ENCODE data around the gene PLXDC2.

Gene PLXDC2

DNA sequence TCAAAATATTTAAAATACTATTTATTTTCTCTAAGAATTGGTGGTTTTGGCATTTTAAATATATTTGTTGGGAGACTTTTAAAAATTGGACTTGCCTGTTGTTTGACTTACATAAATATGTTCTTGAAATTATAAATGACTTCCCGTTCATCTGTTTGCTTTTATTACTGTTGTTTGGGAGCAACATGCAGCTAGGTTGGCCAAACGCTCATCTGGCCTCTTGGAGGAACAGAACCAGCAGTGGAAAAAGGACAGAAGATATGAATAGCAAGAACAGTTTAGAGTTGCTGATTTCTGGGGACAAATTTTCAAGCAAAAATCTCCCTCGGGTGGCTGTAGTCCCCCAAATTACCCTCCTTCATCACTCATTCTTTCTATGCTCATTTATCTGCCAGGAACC lies 41.6 kb downstream of the PLXDC2 start:
- DNase-seq (ENCODE audit: low spot score), result no peak

DNA sequence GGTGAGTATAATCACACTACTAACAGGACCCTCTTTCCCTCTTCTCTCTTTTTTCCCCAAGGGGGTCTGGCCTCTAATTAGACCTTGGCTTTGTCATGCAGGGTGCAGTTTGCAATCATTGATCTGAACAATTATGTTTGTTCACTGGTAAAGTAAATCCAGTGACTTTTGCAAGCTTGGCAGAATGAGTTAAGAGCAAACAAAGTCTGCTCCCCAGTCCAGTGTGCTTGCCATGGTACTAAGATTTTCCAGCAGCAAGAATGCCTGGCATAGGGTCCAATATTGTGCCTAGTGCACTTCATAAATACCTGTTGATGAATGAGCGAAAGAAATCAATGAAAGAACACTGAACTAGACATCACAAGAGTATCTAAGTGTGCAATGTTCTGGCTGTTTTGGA lies 43.9 kb downstream of the PLXDC2 start:
- no peak for DNase-seq (ENCODE audit: low spot score)

DNA sequence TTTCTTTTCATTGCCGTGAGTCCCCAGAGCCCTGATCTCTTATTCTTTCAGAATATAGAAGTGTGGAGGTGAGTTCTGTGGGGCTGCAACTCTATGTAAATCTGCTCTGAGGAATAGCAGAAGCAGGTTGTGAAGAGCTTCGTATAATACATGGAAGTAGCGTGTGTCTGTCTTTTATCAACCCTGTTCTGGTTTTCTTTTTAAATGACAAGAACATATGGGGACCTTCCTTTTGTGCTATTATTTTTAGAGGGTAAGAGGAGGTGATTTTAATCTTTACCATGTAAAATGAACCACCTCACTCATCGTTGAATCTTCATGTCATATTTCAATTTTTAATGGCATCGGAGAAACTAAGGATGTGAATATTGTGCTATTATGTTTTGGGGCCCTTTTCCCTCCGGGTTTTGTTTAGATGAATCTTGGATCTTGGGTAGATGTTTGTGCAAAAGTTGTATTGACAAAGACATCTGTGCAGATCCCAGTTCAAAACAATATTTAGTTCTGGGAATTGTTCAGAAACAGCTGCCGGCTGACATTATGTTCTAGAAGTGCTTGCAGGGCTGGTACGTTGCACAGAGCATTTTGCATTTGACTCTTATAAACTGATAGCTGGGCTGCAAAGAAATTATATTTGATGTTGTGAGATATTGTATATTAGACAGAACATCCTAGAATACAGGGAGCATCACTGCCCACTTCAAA lies 46.7 kb downstream of the PLXDC2 start:
- DNase-seq (ENCODE audit: low spot score), result no peak

DNA sequence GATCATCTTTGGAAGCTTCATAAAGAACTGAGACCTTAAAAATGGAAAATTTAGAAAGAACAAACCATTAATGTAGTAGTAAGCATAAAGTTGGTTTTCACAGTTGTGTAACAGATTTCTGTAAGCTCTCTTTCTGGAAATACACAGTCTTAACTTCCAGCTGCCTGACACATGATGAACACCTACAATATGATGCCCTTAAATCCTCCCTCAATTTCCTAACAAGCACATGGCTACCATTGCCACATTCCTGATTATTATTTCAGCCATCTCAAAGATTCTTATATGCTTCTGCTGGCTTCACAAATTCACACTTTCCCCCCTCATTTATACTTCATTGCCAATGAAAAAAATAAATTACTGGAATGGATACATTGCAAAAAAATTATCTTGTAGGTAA lies 49.4 kb downstream of the PLXDC2 start:
- DNase-seq (ENCODE audit: low spot score), result no peak

DNA sequence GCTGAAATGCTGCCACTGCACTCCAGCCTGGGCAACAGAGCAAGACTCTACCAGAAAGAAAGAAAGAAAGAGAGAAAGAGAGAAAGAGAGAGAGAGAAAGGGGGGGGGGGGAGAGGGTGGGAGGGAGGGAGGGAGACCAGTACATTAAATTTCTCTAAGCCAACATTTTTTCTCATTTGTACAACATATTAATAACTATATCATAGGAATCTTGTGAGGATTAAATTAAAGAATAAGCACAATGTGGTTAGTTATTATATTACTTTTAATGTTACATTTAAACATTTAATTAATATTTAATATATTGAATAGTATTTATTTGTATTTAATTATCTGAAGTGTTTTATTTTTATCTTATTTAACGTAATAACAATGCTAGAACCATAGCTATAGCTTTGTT lies 53.1 kb downstream of the PLXDC2 start:
- DNase-seq (ENCODE audit: low spot score), result no peak

DNA sequence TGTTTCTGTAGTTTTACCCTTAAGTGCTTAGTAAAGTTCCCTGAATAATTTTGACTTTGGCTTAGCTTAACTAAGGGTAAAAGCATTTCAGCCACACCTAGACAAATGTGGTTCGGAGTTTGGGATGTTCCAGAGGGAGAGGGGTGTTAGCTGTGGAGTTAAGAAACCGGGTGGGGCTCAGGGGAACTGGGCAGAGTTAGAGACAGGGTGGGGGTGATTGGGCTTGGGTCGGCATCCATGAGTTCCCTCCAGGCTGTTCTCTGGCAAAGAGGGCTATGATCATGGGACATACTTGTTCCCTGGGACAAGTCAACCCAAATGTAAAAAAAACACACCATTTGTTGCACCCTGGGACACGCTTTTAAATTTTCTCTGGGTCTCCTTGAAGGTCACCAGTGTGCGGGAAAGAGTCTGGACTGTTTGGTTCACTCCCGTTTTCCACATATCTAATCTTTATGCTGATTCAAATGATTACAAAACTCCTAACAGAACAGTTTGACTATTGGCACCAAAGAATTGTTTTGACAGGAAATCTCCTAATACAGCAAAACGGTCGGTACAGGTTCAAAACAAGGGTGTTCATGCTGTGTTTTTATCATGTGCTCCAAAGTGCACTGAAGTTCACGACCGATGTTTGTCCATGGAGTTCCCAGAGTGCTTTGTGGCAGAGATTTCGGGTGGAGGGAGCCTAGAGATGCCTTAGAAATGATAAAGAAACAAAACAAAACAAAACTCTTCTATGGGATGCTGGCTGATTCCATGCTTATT lies 56.5 kb downstream of the PLXDC2 start:
- no peak for DNase-seq (ENCODE audit: low spot score)

DNA sequence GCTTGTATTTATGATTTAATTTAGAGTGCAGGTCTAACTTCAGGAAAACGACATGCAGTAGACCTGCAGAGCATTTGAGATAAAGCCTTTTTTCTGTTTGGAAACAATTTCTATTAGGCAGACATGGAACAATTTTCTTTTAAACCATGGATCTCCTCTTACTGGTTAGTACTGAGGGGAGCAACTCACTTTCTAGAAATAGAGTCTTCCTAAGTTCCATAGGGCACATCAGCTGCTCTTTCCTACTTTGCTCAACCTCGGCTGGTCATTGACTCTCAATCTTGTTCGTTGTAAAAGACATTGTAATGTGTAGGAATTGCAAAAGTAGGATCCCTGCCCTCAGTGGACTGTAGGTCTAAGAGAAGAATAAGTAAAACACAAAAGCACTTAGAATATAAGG lies 58.0 kb downstream of the PLXDC2 start:
- no peak for DNase-seq (ENCODE audit: low spot score)

DNA sequence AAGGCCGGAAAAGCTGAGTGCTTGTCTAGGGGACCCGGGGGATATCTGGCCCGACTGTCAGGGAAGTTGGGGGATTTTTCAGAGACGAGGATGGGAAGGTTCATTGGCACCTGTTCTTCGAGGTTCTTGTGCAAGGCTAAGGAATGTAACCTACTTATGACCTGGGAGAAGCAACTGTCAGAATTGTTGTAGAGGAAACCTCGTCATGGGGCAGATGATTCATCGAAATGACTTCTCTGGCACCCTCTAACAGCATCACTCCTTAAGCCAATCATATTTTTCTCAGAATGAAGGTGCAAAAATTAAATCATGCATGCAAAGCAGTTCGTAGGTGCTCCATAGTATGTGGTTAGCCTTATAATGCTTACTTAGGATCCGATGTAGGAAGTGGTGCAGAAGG lies 58.6 kb downstream of the PLXDC2 start:
- DNase-seq (ENCODE audit: low spot score), result no peak

DNA sequence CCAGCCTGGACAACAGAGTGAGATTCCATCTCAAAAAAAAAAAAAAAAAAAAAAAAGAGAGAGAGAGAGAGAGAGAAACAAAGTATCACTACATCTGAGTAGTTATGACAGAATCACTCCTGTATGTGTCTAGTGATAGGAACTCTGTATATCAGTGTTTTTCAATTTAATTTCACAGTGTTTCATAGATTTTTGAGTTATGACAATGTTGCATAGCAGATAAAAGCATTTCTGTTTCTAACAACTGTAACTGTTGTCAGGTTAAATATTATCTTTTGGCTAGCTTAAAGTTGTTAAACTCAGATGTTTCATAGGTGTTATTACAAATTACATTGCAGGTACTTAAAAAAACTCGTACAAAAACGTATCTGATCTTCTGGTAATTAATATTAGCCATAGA lies 60.3 kb downstream of the PLXDC2 start:
- no peak for DNase-seq (ENCODE audit: low spot score)

DNA sequence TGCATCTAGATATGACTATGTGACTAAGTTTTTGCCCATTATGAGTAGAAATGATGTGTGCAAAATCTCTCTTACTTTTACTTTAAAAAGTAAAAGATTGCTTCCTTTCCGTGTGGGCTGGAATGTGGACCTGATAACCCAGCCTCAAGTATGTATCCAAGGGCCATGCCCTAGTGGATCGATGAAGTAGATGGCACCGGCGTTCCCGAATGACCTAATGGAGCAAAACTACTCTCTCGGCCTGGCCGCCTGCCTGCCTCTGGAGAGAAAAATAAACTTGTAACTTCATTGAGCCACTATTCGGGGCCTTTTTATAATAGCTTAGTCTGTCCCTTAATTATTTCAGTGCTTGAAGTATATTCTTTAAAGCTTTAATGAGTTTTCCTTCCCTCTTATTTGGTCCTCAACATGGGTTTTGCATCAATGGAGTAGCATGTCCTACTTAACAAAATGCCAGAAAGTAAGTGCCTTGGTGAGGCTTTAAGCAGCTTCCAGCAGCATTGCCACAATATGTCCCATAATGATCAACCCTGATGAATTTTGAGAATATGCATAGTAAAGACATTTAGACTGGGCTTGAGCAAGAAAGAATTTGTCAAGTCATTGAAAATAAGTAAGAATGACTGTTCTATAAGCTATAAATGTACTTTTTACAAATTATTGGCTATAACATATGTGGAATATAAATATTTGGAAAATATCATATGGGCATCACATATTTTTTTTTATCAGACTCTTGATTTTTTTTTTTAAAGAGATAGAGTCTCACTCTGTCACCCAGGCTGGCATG lies 61.4 kb downstream of the PLXDC2 start:
- DNase-seq (ENCODE audit: low spot score), result no peak

DNA sequence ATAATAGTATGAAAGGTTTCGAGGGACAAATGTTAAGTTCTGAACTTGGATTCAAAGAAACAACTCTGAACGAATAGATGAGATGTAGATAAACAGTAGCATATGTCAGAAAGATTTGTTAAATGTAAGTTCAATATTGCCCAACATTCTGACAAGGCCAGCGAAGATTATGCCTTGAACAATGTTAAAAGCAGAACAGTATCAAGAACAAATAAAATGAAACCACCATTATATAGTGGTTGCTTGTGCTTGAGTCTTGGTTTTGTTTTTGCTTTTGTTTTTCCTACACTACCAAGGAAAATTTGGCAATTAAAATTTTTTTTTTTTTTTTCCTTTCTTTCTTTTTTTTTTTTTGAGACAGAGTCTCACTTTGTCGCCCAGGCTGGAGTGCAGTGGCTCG lies 66.4 kb downstream of the PLXDC2 start:
- DNase-seq (ENCODE audit: low spot score), result no peak

DNA sequence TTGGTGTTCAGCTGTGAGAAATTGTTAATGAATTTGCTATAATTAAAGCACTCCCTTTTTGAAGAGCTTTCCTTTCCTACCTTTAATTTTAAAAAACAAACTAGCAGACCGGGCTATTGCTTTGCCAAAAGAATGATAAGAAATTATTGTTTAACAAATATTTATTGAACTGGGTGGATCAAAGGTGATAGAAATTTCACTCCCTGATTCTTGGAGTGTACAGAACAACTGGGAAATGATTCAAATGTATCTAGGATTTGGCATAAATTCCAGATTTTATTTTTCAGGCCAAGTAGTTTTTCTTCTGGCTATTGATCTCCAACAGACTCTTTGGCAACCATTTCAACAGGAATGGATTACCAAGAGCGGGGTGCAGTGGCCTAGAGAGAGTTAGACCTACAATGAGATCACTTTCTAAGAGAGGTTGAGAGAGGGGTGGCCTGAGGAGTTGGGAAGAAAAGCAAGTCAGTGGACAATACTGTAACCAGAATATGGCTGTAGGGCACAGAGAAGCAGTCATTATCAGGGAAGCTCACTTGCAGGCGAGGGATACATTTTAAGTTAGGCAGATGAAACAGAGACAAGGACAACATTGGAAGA lies 71.9 kb downstream of the PLXDC2 start:
- DNase-seq (ENCODE audit: low spot score), result no peak

DNA sequence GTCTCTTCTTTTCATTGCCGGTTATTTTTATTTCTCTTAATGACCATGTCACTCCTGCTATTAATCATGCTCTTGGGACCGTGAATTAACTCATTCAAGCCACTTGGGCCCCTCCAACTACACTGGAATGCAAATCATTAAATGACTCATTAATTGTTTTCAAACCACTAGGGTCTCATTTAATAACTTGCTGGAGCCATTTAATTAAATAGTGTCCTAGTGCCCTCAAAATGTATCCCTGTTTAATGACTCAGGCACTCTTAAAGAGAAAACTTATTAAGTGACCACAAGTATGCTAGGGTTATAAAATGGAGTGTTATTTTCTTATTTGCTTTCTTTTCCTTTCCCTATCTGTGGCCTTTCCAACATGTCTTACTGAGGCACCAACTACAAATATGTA lies 73.0 kb downstream of the PLXDC2 start:
- DNase-seq (ENCODE audit: low spot score), result no peak

DNA sequence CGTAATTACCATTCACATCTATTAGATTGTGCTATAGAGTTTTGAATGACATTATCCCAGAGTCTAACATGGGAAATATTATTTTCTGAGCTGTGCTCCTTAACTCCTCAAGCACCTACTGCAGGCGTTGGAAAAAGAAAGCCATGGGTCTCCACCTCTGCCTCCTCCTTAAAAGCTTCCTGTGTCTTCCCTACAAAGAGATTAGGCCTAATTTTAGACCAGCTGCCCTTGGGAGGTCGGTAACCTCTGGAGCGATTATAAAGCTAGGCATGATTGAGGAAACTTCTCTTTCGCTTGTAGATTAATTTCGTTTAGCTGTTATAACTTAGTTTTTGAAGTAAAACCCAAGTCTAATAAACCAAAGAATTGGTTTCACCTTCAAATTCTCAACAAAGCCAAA lies 75.2 kb downstream of the PLXDC2 start:
- no peak for DNase-seq (ENCODE audit: low spot score)

DNA sequence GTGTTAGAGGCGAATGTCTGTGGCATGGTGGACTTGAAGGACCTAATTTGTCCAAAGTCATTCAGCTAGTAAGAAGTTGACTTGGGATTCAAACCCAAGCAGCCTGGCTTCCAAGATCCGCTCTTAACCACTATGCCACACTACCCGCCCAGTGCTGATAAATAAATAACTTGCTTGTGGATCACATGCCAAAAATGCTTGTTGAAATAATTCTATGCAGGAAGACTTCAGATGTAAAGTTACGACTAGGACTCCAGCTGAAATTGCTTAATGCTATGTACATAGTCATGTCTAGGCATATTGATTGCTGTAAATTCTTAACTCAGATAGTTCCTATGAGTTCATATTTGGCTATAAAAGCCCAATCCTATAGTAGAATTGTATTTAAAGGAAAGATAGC lies 76.0 kb downstream of the PLXDC2 start:
- DNase-seq (ENCODE audit: low spot score), result no peak

DNA sequence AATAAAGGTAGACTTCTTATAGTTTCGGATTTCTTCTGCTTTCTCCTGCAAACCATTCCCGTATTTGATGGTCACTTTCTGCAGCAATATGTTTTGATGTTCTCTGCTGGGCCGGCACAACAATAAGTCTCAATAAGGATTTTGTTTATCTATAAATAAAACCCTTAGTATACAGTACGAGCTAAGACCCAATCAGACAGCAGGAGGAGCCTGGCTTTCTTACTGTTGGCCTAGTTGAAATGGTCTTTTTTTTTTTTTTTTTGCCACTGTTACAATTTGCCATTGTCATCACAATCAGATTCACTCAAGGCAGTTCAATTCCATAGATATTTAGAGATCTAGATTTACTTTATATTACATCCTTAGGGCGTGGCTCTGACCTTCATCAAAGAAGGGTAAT lies 76.4 kb downstream of the PLXDC2 start:
- no peak for DNase-seq (ENCODE audit: low spot score)

DNA sequence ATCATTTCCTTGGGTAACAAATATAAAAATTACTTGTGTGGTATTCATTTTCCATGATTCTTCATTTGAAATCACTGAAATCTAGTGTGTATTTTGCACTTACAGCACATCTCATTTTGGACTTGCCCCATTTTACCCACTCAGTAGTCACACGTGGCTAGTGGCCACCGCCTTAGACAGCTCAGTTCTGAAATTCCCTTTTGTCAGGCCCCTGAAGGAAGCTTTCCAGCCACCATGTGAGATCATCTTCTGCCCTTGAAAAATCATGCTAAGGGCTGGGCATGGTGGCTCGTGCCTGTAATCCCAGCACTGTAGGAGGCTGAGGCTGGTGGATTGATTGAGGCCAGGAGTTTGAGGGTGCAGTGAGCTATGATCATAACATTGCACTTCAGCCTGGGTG lies 79.3 kb downstream of the PLXDC2 start:
- DNase-seq (ENCODE audit: low spot score), result no peak

DNA sequence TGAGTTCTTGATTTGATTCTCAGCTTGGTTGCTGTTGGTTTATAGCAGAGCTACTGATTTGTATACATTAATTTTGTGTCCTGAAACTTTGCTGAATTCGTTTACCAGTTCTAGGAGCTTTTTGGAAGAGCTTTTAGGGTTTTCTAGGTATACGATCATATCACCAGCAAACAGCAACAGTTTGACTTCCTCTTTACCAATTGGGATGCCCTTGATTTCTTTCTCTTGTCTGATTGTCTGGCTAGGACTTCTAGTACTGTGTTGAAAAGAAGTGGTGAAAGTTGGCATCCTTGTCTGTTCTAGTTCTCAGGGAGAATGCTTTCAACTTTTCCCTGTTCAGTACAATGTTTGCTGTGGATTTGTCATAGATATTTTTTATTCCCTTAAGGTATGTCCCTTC lies 86.2 kb downstream of the PLXDC2 start:
- no peak for DNase-seq (ENCODE audit: low spot score)

DNA sequence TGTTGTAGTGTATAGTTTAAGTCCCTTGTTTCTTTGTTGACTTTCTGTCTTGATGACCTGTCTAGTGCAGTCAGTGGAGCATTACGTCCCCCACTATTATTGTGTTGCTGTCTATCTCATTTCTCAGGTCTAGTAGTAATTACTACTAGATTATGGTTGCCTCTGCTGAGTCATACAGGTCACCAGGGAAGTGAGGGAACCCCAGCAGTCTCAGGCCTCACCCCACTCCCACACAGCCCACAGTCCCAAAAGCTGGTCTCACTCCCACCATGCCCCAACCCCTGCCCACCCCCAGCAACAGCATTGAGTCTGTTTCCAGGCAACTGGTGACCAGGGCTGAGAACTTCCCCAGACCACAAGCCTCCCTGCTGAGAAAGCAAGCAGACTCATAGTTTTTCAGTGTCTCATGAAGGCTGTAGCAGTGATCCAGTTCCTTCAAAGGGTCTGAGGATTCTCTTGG lies 88.0 kb downstream of the PLXDC2 start:
- no peak for DNase-seq (ENCODE audit: low spot score)

DNA sequence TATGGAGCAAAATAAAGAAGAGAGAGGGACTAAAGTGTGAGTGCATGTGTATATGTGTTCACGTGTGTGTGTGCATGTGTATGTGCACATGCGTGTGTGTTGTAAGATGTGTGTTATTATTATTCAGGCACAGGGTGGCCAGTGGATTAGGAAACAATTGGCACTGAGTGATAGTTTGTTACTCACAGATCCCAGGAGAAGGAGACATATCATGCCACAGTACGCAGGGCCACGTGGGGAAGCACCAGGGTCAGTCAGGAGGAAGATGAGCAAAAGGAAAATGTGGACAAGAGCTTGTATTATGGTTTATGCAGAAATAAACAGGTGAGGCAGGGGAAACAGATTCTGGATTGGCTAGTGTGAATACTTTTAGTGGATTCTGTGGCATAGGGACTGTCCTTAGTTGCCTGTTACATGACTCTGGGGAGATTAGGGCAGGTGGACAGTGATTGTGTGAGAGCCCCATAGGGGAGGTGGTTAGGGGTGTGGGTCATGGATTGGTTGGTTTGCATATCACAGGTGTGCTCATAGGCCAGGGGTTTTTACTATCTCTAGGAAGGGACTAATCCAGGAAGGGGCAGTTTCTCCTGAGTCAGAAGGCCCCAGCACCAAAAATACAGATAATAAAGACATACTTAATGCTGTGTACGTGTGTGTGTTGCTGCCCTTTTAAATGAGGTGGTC lies 90.0 kb downstream of the PLXDC2 start:
- no peak for DNase-seq (ENCODE audit: low spot score)

DNA sequence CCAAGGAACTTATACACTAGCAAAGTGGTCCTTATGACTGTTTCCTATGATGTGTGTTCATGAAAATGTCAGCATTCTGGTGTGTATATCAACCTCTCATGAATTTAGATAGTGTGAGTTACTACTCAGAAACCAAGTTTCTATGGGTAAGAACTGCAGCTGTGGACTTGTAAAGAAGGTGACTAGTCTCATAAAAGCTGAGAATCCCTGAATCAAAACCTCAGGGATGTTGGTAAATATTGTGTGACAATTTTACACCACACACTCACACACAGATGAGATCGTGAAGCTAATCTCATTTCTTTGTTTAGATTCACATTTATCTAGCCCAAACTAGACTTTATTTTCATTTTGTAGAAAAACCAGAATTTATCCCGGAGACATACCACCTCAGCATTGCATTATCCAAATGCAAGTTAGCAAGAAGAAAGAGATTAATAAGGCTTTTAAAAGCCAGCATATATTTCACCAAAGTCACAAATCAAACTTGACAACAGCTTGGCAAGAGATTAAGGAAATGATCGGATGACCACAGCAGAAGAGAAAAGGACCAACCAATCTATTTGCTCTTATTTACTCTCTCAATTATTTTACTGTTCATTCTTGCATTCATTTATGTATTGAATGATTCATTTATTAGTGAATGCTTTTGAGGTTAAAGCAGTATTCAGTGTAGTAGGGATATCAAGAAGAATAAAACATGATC lies 92.9 kb downstream of the PLXDC2 start:
- DNase-seq (ENCODE audit: low spot score), result no peak
